SK-N-SH (cell line): Measurements from ENCODE around the gene ODAD2. TPM values are rescaled to one million over a fixed set of nuclear protein-coding genes. Genes with fewer than 3 reads are reported as not detected.
"Not testable (repeated sequence)": the region's sequence is repeated elsewhere in the genome, so short reads cannot be mapped to it uniquely, and the experiment has no call there.

Experiments used
- CTCF ChIA-PET: fragments of 300-600, 350-600 bp; formaldehyde crosslinking; extraction: SDS; loops from one replicate; lab custom pipeline; 2021; lab: Yijun Ruan, JAX
- POLR2A ChIA-PET: fragments of 350-600 bp; sonication (Branson Sonifier 250); formaldehyde crosslinking; extraction: SDS; loops from one replicate; lab custom pipeline; 2020; ENCODE audit warnings: antibody characterized with exemption, inconsistent platforms; lab: Yijun Ruan, JAX
- DNase-seq: peaks from one replicate; pipeline ENCODE4 v3.0.0; 2012
- H2AFZ ChIP-seq: fragments of 200-600 bp; sonication (generic); 2 replicates; pipeline ENCODE4 v1.8.1; 2016; ENCODE audit warnings: antibody characterized with exemption, mild to moderate bottlenecking, low read depth
- H3F3A ChIP-seq: fragments of 200-600 bp; sonication (generic); replicated peaks from 2 replicates; pipeline ENCODE3; 2016; ENCODE audit warnings: antibody characterized with exemption, mild to moderate bottlenecking; ENCODE audit not compliant: insufficient read depth
- H3K27ac ChIP-seq, 2 experiments: fragments of 200-500 bp in 1 of 2; fragments of 200-600 bp in 1 of 2; sonication (Bioruptor generic) in 1 of 2; sonication (generic), shearing (Covaris generic) in 1 of 2; 2 replicates each; pipeline versions ENCODE4 v1.5.1 to v1.6.1; 2014 to 2016; ENCODE audit warnings: low read depth in 2 of 2, inconsistent platforms in 1 of 2, low read length in 1 of 2, mild to moderate bottlenecking in 1 of 2, mixed read lengths in 1 of 2
- H3K27me3 ChIP-seq: fragments of 200-600 bp; sonication (generic), shearing (Covaris generic); 2 replicates; pipeline ENCODE4 v1.6.1; 2016; ENCODE audit warnings: mixed run types; ENCODE audit not compliant: insufficient read depth
- H3K36me3 ChIP-seq, 2 experiments: fragments of 200-500 bp in 1 of 2; fragments of 200-600 bp in 1 of 2; sonication (Bioruptor generic) in 1 of 2; sonication (generic) in 1 of 2; replicated peaks in 1 of 2; 2 replicates each; pipeline versions ENCODE3 to v1.5.1; 2014 to 2016; ENCODE audit warnings: low read length in 1 of 2, mild to moderate bottlenecking in 1 of 2; ENCODE audit not compliant: insufficient read depth in 2 of 2, control insufficient read depth in 1 of 2
- H3K4me1 ChIP-seq, 2 experiments: fragments of 200-500 bp in 1 of 2; fragments of 200-600 bp in 1 of 2; sonication (Bioruptor generic) in 1 of 2; sonication (generic), shearing (Covaris generic) in 1 of 2; 2 replicates each; pipeline versions ENCODE4 v1.5.1 to v1.6.1; 2014 to 2016; ENCODE audit warnings: low read depth in 1 of 2, low read length in 1 of 2, mixed run types in 1 of 2; ENCODE audit not compliant: insufficient read depth in 2 of 2, control insufficient read depth in 1 of 2
- H3K4me2 ChIP-seq: fragments of 200-600 bp; sonication (generic), shearing (Covaris generic); 2 replicates; pipeline ENCODE4 v1.6.1; 2017; ENCODE audit warnings: mixed run types
- H3K4me3 ChIP-seq, 2 experiments: fragments of 200-500 bp in 1 of 2; fragments of 200-600 bp in 1 of 2; sonication (Bioruptor generic) in 1 of 2; sonication (generic), shearing (Covaris generic) in 1 of 2; 2 replicates each; pipeline versions ENCODE4 v1.5.1 to v1.8.1; 2014 to 2016; ENCODE audit warnings: low read depth in 2 of 2, inconsistent platforms in 1 of 2, low read length in 1 of 2, mild to moderate bottlenecking in 1 of 2, mixed read lengths in 1 of 2, moderate library complexity in 1 of 2
- H3K79me2 ChIP-seq: fragments of 200-600 bp; sonication (generic); 2 replicates; pipeline ENCODE4 v1.8.1; 2017; ENCODE audit warnings: mild to moderate bottlenecking; ENCODE audit not compliant: insufficient read depth
- H3K9ac ChIP-seq: fragments of 200-600 bp; sonication (generic); 2 replicates; pipeline ENCODE4 v1.6.1; 2017; ENCODE audit warnings: mixed run types
- H3K9me2 ChIP-seq: fragments of 200-600 bp; sonication (generic); 2 replicates; pipeline ENCODE4 v1.6.1; 2017; ENCODE audit warnings: mixed run types
- H3K9me3 ChIP-seq: fragments of 200-600 bp; sonication (generic); 2 replicates; pipeline ENCODE4 v1.6.1; 2017; ENCODE audit warnings: mixed run types, mild to moderate bottlenecking, moderate library complexity
- H4K20me1 ChIP-seq: fragments of 200-600 bp; sonication (generic); 2 replicates; pipeline ENCODE4 v1.6.1; 2017; ENCODE audit warnings: mild to moderate bottlenecking, mixed run types; ENCODE audit not compliant: insufficient read depth
- CHD2 ChIP-seq: fragments of 150-350 bp; IDR thresholded peaks from 2 replicates; pipeline ENCODE4 v1.6.1; 2018; ENCODE audit warnings: low read length; ENCODE audit not compliant: partially characterized antibody
- EP300 ChIP-seq, 2 experiments: IDR thresholded peaks; 2 replicates each; pipeline versions ENCODE4 v1.4.0 to v1.6.1; 2012; ENCODE audit warnings: borderline replicate concordance in 1 of 2, low read depth in 1 of 2, low read length in 1 of 2
- EZH2phosphoT487 ChIP-seq: fragments of 200-600 bp; sonication (generic); IDR thresholded peaks from 2 replicates; pipeline ENCODE4 v1.6.1; 2017; ENCODE audit warnings: low read depth, mixed run types, mild to moderate bottlenecking, antibody characterized with exemption, moderate library complexity, borderline replicate concordance
- FOXJ3 ChIP-seq: sonication (generic); formaldehyde crosslinking; IDR thresholded peaks from 2 replicates; pipeline ENCODE4 v1.5.1; 2020; ENCODE audit warnings: mild to moderate bottlenecking, missing genetic modification reagents
- FOXM1 ChIP-seq: IDR thresholded peaks from 2 replicates; pipeline ENCODE4 v1.4.0; 2012; ENCODE audit warnings: low read depth, mild to moderate bottlenecking
- JUND ChIP-seq: IDR thresholded peaks from 2 replicates; pipeline ENCODE4 v1.4.0; 2012
- NFIC ChIP-seq: IDR thresholded peaks from 2 replicates; pipeline ENCODE4 v1.4.0; 2012; ENCODE audit warnings: borderline replicate concordance
- POLR2AphosphoS5 ChIP-seq: IDR thresholded peaks from 2 replicates; pipeline ENCODE4 v1.6.1; 2012; ENCODE audit warnings: low read depth, low read length
- RAD21 ChIP-seq: IDR thresholded peaks from 2 replicates; pipeline ENCODE4 v1.6.1; 2012; ENCODE audit warnings: mild to moderate bottlenecking, low read length
- RCOR1 ChIP-seq: fragments of 150-350 bp; IDR thresholded peaks from 2 replicates; pipeline ENCODE4 v1.6.1; 2017; ENCODE audit warnings: antibody characterized with exemption, low read length
- SMC3 ChIP-seq: IDR thresholded peaks from 2 replicates; pipeline ENCODE4 v1.6.1; 2012; ENCODE audit warnings: low read depth, low read length, improper control_type of control experiment
- TAF1 ChIP-seq: IDR thresholded peaks from 2 replicates; pipeline ENCODE4 v1.6.1; 2012; ENCODE audit warnings: low read depth, mild to moderate bottlenecking, low read length, moderate library complexity, borderline replicate concordance
- TEAD4 ChIP-seq: IDR thresholded peaks from 2 replicates; pipeline ENCODE4 v1.4.0; 2012; ENCODE audit warnings: mild to moderate bottlenecking, borderline replicate concordance; ENCODE audit not compliant: insufficient read depth
- ZBTB33 ChIP-seq: IDR thresholded peaks from 2 replicates; pipeline ENCODE4 v1.4.0; 2012; ENCODE audit warnings: low read depth, borderline replicate concordance
- WGBS: methylation state at CpG from one replicate; pipeline ENCODE4 v1.1.6; 2017; ENCODE audit warnings: low lambda C conversion rate; 5-methylcytosine and 5-hydroxymethylcytosine counted together
- polyA plus RNA-seq, 3 experiments: library from polyadenylated mRNA; depleted of rRNA; stranded (reverse); fragments of >200 nt; gene quantifications; 2 replicates each; pipeline ENCODE4 v1.2.3, GENCODE V29; 2012

Gene ODAD2
- polyA plus RNA-seq, 1 of the 3 experiments (the other 2 are of a cell fraction): not detected

GRCh38 chr10:27998178-27998953 is 513 bp downstream of the ODAD2 start (continued):
- no peak for TF ChIP-seq TAF1
- TF ChIP-seq, all 33 proteins: peak for 0

- peak overlapping the region in 1 of 2 experiments; percentile 53; a peak in 2 of 4 replicates for H3K4me3 ChIP-seq
- H3F3A ChIP-seq: no peaks in the 10 kb centered on the region
- H3K79me2 ChIP-seq: no peaks in the 10 kb centered on the region
- ChIA-PET POLR2A (no interaction called here), CTCF (no interaction called here)
- no peaks in the 10 kb centered on the region for H3K36me3 ChIP-seq
- DNase-seq: no peak
- no peaks in the 10 kb centered on the region for H3K9me3 ChIP-seq
- WGBS: 5% methylated on average over 5 of the region's 5 CpGs
- no peaks in the 10 kb centered on the region for H3K9me2 ChIP-seq
- H3K27me3 ChIP-seq: peaks cover 29% of the 10 kb centered on the region; the same call in 1 of the 2 replicates
- H3K4me1 ChIP-seq: no peaks in the 10 kb centered on the region
- no peak overlapping the region for H3K9ac ChIP-seq
- no peak overlapping the region for H2AFZ ChIP-seq
- H3K4me2 ChIP-seq: peak overlapping the region; percentile 76
- no peak overlapping the region for H3K27ac ChIP-seq
- TF ChIP-seq RAD21: no peak
- peak; percentile 27; the same call in 1 of the 2 replicates for TF ChIP-seq EZH2phosphoT487
- no peak for TF ChIP-seq CHD2
- no peak for TF ChIP-seq SMC3
- no peak for TF ChIP-seq FOXM1
- no peaks in the 10 kb centered on the region for H4K20me1 ChIP-seq
These were observed 1.1 kb downstream of the ODAD2 start for GRCh38 chr10:27997865-27998177.

DNA sequence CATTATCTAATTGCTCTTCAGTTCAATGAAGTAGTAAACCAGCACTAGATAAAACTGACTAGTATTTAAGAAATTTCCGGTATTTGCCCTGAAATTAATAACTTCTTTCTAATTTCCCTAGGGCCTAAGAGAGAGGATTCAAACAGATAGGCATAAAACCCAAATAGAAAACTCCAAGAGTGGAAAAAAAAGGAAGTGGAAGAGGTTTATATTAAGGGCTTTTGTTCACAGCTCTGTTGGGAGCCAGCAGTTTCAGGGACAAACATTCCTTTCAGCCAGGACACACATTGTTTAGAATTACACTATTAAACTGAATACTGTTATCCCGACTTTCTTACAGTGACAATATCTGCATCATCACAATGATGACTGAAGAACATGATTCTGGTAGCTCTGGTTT is 3.6 kb downstream of the ODAD2 start:
- POLR2A ChIA-PET: no interaction called here
- WGBS: 6% methylated on average over 2 of the region's 2 CpGs

DNA sequence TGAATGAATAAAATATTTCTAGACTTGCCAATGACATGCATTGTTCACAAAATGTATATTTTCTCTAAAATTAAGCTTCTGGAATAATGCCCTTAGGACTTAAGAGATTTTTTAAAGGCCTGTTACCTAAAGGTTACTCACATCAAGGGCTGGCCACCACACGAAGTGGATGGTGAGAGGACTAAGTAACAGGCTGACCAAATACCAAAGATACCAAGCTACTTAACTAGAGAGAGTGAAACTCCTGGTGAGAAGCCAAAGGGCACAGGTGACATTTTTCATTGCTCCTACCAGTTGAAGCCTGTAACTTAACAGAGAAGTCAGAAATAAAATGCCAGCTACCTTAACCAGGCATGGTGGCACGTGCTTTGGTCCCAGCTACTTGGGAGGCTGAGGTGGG is 9.5 kb downstream of the ODAD2 start:
- CTCF ChIA-PET: interaction anchor here (0.6 kb wide), 1 partner anchor 393 kb away, joined by 3 read pairs; no protein-coding TSS in a partner anchor
- H3K9me2 ChIP-seq, H3K79me2 ChIP-seq, H4K20me1 ChIP-seq, H3K4me2 ChIP-seq, H3K36me3 ChIP-seq, DNase-seq, POLR2A ChIA-PET, H2AFZ ChIP-seq, H3K4me1 ChIP-seq, H3K27ac ChIP-seq, H3K4me3 ChIP-seq, H3F3A ChIP-seq, H3K27me3 ChIP-seq, H3K9me3 ChIP-seq, H3K9ac ChIP-seq: not testable (repeated sequence)
- 0% methylated on average over 2 of the region's 2 CpGs for WGBS

More for the DNA sequence above, 3.6 kb downstream of the ODAD2 start:
- no peaks in the 10 kb centered on the region for H3K9me2 ChIP-seq
- no peaks in the 10 kb centered on the region for H3K9me3 ChIP-seq
- no peak for DNase-seq
- H3K4me1 ChIP-seq: no peaks in the 10 kb centered on the region
- no peak overlapping the region for H3K4me3 ChIP-seq
- H3K27ac ChIP-seq: no peak overlapping the region
- TF ChIP-seq TEAD4 (no peak), JUND (no peak), EZH2phosphoT487 (no peak), TAF1 (no peak), NFIC (no peak), FOXJ3 (no peak), ZBTB33 (no peak), RCOR1 (no peak), EP300 (IDR thresholded peaks at IDR 0.05; ENCODE audit: borderline replicate concordance in 1 of 2, low read depth in 1 of 2, low read length in 1 of 2) (no peak), POLR2AphosphoS5 (no peak)
- H2AFZ ChIP-seq: no peak overlapping the region
- H4K20me1 ChIP-seq: no peaks in the 10 kb centered on the region
- CTCF ChIA-PET: no interaction called here
- no peak overlapping the region for H3K4me2 ChIP-seq
- H3K79me2 ChIP-seq: no peaks in the 10 kb centered on the region
- H3K36me3 ChIP-seq: no peaks in the 10 kb centered on the region
- no peak overlapping the region for H3K9ac ChIP-seq
- peaks cover 29% of the 10 kb centered on the region; the same call in 1 of the 2 replicates for H3K27me3 ChIP-seq
- H3F3A ChIP-seq: no peaks in the 10 kb centered on the region
